ENCODE data around the gene MAP7. TPM values are rescaled to one million over a fixed set of nuclear protein-coding genes. Genes with fewer than 3 reads are reported as not detected.

The MAP7 gene
- total RNA-seq, 2 donors from 2014 or later: 69.4 to 74.3 TPM

DNA sequence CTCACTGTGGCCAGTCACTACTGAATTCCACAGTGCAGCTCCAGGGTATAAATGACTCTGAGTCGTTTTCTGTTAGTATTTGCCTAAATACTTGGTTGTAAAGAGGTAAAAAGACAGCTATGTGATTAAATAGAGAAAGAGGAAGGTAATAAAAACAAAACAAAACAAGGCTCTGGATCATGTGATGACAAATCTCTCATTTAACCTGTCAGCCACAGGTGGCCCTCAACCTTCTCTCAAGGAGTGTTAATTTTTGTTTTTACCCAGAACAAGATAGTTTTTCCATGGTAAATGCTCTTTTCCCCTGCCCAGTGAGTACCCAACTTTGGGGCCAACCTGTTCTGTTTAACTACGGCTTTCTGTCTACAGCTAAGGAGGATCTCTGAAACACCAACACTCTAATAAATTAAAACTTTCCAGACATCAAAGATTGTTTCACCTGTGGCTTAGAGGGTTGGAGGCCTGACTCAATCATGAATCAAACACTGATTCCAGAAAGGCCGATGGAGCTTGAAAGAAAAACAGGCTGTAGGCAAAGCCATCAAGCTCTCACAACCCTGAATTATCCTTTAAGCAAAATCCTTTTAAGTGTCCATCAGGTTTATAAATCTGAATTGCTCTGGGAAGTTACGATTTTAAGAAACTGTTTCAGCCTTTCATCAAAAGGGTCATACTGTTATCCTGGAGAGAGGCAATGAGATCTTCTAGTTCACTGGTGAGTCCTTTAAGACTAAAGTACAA lies 179.1 kb downstream of the MAP7 start:
- TF ChIP-seq, protein P1, sequence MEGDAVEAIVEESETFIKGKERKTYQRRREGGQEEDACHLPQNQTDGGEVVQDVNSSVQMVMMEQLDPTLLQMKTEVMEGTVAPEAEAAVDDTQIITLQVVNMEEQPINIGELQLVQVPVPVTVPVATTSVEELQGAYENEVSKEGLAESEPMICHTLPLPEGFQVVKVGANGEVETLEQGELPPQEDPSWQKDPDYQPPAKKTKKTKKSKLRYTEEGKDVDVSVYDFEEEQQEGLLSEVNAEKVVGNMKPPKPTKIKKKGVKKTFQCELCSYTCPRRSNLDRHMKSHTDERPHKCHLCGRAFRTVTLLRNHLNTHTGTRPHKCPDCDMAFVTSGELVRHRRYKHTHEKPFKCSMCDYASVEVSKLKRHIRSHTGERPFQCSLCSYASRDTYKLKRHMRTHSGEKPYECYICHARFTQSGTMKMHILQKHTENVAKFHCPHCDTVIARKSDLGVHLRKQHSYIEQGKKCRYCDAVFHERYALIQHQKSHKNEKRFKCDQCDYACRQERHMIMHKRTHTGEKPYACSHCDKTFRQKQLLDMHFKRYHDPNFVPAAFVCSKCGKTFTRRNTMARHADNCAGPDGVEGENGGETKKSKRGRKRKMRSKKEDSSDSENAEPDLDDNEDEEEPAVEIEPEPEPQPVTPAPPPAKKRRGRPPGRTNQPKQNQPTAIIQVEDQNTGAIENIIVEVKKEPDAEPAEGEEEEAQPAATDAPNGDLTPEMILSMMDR (IDR thresholded peaks at IDR 0.05): no peak
- H3K36me3 ChIP-seq: no peaks in the 10 kb centered on the region
- intact Hi-C loops (cut with DNase I): no loop called here
- H3K27ac ChIP-seq: no peak overlapping the region
- no peak for DNase-seq
- H3K27me3 ChIP-seq: no peaks in the 10 kb centered on the region
- H3K9ac ChIP-seq (ENCODE audit: low read depth in 2 of 2, low read length in 2 of 2): no peak overlapping the region
- H3K4me3 ChIP-seq: no peak overlapping the region
- no peaks in the 10 kb centered on the region for H3K4me1 ChIP-seq
- H3K9me3 ChIP-seq: no peaks in the 10 kb centered on the region

DNA sequence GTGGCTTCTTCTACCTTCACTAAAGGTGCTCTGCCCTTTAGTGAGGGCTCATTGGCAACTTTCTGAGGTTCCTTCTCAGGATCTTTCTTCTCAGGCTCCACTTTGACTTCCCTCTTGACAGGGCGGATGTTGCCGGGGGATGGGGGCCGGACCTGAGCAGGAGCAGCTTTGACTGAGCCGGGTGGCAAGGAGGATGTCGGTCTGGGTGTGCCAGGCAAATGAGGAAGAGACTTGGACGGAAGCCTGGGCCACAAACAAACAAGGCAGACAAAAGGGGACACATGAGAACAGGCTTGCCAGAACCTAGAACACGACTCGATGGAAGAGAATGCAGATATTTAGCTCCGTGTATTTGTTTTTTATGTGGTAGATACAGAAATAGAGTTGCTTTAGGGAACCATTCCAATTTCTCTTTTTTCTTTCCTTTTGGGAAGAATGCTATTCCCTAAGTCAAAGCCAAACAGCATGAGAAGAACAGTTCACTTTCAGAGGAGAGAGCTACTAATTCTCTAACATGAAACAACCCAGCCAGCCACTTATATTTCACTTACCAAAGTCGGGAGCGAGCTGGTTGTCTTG lies 184.4 kb downstream of the MAP7 start:
- H3K27me3 ChIP-seq: no peaks in the 10 kb centered on the region
- H3K36me3 ChIP-seq: no peaks in the 10 kb centered on the region
- DNase-seq: peak; percentile 70
- peak overlapping the region; percentile 19 for H3K27ac ChIP-seq
- H3K4me1 ChIP-seq: no peaks in the 10 kb centered on the region
- no peak overlapping the region for H3K9ac ChIP-seq (ENCODE audit: low read depth in 2 of 2, low read length in 2 of 2)
- TF ChIP-seq, protein P1 (IDR thresholded peaks at IDR 0.05): no peak
- H3K4me3 ChIP-seq: no peak overlapping the region
- H3K9me3 ChIP-seq: no peaks in the 10 kb centered on the region
- intact Hi-C loops (cut with DNase I): no loop called here

DNA sequence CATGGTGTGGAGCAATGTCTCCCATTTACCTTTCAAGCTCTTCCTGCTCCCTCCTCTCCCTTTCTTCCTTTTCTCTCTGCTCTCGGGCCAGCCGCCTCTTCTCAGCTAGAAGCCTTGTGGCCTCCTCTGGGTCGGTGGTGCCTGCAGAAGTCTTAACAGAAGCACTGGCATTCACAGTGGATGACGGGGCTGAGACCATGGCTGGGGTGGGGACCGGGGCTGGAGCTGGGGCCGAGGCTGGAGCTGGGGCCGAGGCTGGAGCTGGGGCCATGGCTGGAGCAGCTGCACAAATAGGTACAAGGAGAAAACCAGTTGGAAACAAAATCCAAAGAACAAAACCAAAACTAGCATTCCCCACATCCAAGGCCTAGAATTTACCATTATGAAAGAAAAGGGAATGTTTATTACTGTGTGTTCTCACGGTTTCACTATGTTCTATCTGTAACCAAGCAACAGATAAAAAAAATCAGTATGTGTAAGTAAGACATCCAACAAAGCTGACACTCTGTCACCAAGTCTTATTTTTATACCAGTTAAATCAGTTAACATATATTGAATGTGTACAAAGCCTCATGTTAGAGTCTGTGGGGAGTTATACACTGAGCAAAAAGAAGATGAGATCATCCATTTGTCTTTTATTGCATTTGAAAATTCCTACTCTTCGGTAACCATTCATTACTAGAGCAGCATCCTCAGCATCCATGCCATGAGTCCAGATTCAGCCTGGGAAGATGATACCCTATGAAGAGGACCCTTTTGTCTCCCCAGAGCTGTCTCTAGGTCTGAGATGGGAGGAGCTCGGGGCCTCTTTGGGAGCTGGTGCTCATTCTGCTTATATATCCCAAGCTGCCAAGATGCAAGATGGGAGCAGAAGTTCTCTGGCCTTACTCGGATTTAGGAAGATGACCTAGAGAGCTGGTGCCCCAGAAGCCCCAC lies 187.5 kb downstream of the MAP7 start:
- no peaks in the 10 kb centered on the region for H3K4me1 ChIP-seq
- intact Hi-C loops (cut with DNase I): no loop called here
- no peaks in the 10 kb centered on the region for H3K27me3 ChIP-seq
- no peak overlapping the region for H3K9ac ChIP-seq (ENCODE audit: low read depth in 2 of 2, low read length in 2 of 2)
- DNase-seq: no peak
- no peaks in the 10 kb centered on the region for H3K9me3 ChIP-seq
- no peak overlapping the region for H3K4me3 ChIP-seq
- TF ChIP-seq, protein P1 (IDR thresholded peaks at IDR 0.05): no peak
- no peak overlapping the region for H3K27ac ChIP-seq
- H3K36me3 ChIP-seq: no peaks in the 10 kb centered on the region

- no peaks in the 10 kb centered on the region for H3K27me3 ChIP-seq
- intact Hi-C loops (cut with DNase I): no loop called here
- H3K9me3 ChIP-seq: no peaks in the 10 kb centered on the region
- no peak for DNase-seq
- no peaks in the 10 kb centered on the region for H3K36me3 ChIP-seq
- TF ChIP-seq, protein P1 (IDR thresholded peaks at IDR 0.05): no peak
- no peaks in the 10 kb centered on the region for H3K4me1 ChIP-seq
- H3K27ac ChIP-seq: no peak overlapping the region
- no peak overlapping the region for H3K4me3 ChIP-seq
- H3K9ac ChIP-seq (ENCODE audit: low read depth in 2 of 2, low read length in 2 of 2): no peak overlapping the region
Observed at GRCh38 chr6:136361787-136362186, 188.4 kb downstream of the MAP7 start.

DNA sequence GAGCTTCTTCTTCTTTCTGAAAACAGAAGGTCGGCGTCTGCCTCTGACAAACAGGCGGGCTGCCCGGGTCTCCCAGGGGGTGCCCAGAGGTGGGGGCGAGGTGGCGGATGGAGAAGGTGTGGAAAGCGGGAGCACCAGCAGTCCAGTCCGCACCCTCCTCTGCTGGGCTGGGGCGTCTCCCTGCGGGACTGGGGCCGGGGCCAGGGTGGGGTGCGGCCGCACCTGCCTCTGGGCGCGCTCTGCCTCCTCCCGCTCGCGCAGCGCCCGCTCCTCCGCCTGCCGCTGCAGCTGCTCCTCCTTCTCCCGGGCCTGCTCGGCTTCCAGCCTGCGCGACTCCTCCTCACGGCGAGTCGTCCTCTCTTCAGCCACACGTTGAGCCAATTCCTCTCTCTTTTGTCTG lies 189.4 kb downstream of the MAP7 start:
- Histone ChIP-seq H3K9me3 (no peaks in the 10 kb centered on the region), H3K36me3 (no peaks in the 10 kb centered on the region), H3K4me1 (no peaks in the 10 kb centered on the region), H3K27ac (no peak overlapping the region), H3K4me3 (no peak overlapping the region), H3K27me3 (no peaks in the 10 kb centered on the region), H3K9ac (ENCODE audit: low read depth in 2 of 2, low read length in 2 of 2) (no peak overlapping the region)
- TF ChIP-seq, protein P1 (IDR thresholded peaks at IDR 0.05): no peak
- DNase-seq: no peak
- intact Hi-C loops (cut with DNase I): no loop called here
